ENCODE results near the gene MUC5B. TPM values are rescaled to one million over a fixed set of nuclear protein-coding genes. Genes with fewer than 3 reads are reported as not detected.
A peak's percentile ranks its signal among the peaks of the same experiment; 100 is the strongest.

MUC5B gene
- total RNA-seq, 1 donor, result not detected

DNA sequence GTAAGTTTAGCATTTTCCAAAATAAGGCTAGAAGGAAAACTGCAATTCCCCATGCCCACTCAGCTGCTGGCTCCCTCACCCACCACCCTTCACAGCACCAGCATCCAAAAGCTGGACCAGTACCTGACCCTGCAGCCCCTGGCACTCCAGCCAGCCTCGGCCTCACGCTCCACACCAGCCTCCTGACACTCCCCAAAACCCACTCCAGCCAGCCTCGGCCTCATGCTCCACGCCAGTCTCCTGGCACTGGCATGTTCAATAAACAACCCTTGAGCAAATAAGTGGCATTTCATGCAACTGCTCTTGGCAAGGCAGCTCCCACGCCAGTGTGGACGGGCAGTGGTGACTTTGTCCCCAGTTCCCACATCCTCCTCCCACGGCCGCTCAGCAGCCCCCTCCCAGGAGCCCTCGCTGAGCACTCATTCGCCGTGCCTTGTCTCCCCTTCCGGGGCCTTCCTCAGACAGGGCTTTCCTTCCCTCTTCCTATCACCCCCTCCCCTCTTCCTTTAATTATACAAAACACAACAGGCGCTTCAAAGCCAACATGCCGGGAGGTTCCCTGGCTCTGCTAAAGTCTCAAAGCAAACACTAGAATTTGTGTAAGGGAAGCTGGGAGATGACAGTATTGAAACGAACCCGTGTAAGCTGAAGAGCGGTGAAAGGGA, 79.7 kb downstream of the MUC5B start:
- no peak overlapping the region for H3K4me3 ChIP-seq (ENCODE audit: low read depth, low read length)
- TF ChIP-seq, protein P1, sequence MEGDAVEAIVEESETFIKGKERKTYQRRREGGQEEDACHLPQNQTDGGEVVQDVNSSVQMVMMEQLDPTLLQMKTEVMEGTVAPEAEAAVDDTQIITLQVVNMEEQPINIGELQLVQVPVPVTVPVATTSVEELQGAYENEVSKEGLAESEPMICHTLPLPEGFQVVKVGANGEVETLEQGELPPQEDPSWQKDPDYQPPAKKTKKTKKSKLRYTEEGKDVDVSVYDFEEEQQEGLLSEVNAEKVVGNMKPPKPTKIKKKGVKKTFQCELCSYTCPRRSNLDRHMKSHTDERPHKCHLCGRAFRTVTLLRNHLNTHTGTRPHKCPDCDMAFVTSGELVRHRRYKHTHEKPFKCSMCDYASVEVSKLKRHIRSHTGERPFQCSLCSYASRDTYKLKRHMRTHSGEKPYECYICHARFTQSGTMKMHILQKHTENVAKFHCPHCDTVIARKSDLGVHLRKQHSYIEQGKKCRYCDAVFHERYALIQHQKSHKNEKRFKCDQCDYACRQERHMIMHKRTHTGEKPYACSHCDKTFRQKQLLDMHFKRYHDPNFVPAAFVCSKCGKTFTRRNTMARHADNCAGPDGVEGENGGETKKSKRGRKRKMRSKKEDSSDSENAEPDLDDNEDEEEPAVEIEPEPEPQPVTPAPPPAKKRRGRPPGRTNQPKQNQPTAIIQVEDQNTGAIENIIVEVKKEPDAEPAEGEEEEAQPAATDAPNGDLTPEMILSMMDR (IDR thresholded peaks at IDR 0.05; ENCODE audit: insufficient read depth, low read depth, low read length), result no peak
- no peak for DNase-seq (ENCODE audit: low read depth)

DNA sequence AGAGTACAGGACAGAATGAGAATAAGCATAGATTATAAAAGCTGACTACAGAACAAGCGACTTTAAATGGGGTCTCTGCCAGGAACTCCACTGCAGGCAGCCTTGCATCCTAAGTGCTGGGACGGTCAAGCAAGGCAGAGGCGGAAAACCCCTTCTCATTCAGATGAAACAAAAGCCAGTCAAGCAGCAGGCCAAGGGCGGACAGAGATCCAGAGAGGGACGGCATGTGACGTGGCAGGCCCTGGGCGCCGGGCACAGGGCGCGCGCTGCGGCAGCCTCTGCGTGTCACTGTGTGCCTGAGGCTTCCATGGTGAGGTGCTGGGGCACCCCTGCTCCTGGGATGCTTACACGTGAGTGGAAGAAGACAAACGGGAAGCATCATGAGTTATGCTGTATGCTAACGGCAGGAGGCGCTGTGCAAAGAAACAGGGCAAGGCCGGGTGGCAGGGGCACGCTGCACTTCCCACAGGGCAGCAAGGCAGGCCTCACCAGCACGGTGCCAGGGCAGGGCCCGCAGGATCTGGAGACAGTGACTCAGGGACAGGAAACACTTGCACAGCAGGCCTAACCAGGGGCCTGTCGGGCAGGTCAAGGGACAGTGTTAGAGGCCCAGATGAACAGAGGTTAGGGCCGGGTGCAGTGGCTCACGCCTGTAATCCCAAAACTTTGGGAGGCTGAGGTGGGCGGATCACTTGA, 80.4 kb downstream of the MUC5B start:
- TF ChIP-seq, protein P1 (IDR thresholded peaks at IDR 0.05; ENCODE audit: insufficient read depth, low read depth, low read length), result peak; percentile 25
- H3K4me3 ChIP-seq (ENCODE audit: low read depth, low read length), result no peak overlapping the region
- no peak for DNase-seq (ENCODE audit: low read depth)

DNA sequence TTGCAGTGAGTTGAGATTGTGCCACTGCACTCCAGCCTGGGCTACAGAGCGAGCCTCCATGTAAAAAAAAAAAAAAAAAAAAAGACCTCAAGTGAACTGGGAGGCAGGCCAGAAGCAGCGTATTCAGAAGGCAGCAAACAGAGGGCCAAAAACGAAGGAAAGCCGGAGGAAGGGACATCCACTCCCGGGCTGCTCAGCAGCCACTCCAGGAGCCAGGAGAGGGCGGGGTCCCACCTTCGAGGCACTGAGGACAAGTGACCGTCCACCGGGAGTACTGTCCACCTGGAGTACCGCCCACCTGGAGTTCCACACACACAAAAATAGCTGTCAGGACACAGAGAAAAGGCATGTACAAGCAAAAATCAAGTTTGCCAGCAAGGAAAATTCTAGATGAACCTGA, 81.1 kb downstream of the MUC5B start:
- DNase-seq (ENCODE audit: low read depth), result no peak

DNA sequence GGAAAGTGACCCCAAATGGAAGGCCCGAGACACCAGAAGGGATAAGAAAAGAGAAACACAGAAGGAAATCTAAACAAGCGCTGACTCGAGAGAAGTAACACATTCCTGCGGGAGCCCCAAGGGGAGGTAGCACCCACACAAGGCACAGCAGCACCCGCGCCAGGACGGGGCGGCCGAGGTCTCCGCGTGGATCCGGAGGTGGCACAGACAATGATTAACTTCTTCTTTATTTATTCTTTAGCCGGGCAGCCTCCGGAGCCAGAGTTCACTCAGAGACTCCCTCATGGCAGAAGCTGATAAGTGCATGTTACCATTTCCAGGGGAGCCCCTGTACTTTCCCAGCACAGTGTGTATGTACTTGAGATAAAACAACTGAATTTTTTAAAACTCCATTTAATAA, 81.5 kb downstream of the MUC5B start:
- TF ChIP-seq, protein P1 (IDR thresholded peaks at IDR 0.05; ENCODE audit: insufficient read depth, low read depth, low read length), result no peak
- H3K4me3 ChIP-seq (ENCODE audit: low read depth, low read length), result no peak overlapping the region

More for the DNA sequence above, 81.1 kb downstream of the MUC5B start:
- H3K4me3 ChIP-seq (ENCODE audit: low read depth, low read length), result no peak overlapping the region
- TF ChIP-seq, protein P1 (IDR thresholded peaks at IDR 0.05; ENCODE audit: insufficient read depth, low read depth, low read length), result no peak

DNA sequence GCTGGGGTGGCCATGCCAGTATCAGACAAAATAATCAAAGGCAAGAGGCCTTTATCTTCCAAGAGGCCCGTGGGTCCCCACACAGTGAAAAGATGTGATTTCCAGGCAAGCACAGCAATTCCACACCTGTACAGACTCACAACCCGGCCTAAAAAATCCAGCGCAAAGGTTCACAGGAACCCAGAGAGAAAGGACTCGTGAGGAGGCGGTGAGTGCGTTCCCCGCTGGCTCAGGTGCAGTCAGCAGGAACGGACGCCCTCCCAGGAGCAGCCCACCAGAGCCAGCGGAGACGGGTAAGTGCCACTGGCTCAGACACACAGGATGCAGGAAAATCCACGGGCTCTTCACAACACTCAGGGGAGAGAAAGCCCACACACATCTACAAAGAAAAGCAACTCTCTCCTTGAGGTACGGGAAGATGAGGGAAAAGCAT, 82.2 kb downstream of the MUC5B start:
- TF ChIP-seq, protein P1 (IDR thresholded peaks at IDR 0.05; ENCODE audit: insufficient read depth, low read depth, low read length), result no peak
- H3K4me3 ChIP-seq (ENCODE audit: low read depth, low read length), result no peak overlapping the region
- no peak for DNase-seq (ENCODE audit: low read depth)

More for the DNA sequence above, 81.5 kb downstream of the MUC5B start:
- no peak for DNase-seq (ENCODE audit: low read depth)

DNA sequence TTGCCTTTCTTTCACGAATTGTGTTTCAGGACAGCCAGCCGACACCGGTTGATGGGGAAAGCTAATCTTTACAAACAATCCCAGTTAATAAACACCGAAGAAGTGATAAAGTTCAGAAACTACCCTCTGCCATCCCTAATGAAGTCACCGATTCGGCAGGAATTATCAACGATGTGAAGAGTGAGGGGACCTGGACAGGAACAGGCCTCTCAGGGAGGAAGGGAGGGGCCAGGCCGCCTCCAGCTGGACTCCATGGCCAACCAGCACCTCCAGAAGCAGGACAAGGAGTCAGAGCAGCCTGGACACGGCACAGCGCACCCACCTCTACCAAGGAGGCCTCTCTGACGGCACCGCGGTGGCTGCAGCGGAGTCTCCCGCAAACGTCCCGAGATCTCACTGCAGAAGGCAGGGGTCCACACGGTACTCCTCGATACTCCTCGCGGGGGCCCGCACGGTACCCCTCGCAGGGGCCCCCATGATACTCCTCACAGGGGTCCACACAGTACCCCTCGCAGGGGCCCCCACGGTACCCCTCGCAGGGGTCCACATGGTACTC, 82.7 kb downstream of the MUC5B start:
- H3K4me3 ChIP-seq (ENCODE audit: low read depth, low read length), result no peak overlapping the region
- DNase-seq (ENCODE audit: low read depth), result no peak
- TF ChIP-seq, protein P1 (IDR thresholded peaks at IDR 0.05; ENCODE audit: insufficient read depth, low read depth, low read length), result no peak
